ENCODE results near the gene CWC22.
"Not testable (repeated sequence)": the region's sequence is repeated elsewhere in the genome, so short reads cannot be mapped to it uniquely, and the experiment has no call there.

Gene CWC22

GRCh38 chr2:180002198-180002770 lies 4.8 kb downstream of the CWC22 start:
- DNase-seq, result no peak

DNA sequence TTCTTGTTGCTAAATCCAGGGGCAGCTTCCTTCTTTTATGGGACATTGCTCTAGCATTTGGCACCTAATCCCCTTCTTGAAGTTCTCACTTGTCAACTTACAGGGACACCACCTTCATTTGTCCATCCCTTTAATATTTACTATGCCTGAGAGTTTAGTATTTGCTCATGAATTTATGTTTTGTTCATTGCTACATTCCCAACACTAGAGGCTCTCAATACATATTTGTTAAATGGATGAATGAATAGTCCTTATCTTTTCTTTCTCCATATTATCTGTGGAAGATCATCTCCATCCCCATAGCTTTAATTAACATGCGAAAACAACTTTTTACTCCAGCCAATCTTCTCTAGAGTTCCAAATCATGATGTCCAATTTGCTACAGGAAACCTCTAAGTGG lies 5.4 kb downstream of the CWC22 start:
- no peak for DNase-seq

- DNase-seq, result no peak
Observed at GRCh38 chr2:180000434-180000833, 6.7 kb downstream of the CWC22 start.

DNA sequence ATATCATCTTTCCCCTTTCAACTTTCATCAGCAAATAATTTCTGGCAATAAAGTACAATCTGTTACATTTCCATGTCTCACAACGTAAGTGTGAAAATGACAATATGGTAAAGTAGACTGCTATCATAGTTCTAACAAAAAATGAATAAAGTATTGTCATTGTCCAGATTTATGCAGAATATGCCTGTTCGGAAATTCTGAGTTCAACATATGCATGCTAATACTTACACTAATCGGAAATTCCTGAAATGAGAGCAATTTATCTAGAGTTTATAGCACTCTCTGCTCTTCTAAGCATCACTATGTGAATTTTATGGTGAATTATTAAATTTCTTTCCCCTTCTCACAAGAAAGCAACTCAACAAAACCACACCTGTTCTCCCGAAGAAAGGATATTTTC lies 8.1 kb downstream of the CWC22 start:
- no peak for DNase-seq

GRCh38 chr2:179995741-179996515 lies 11.2 kb downstream of the CWC22 start:
- DNase-seq, result no peak

GRCh38 chr2:179991344-179991743 lies 15.8 kb downstream of the CWC22 start:
- DNase-seq, result no peak

DNA sequence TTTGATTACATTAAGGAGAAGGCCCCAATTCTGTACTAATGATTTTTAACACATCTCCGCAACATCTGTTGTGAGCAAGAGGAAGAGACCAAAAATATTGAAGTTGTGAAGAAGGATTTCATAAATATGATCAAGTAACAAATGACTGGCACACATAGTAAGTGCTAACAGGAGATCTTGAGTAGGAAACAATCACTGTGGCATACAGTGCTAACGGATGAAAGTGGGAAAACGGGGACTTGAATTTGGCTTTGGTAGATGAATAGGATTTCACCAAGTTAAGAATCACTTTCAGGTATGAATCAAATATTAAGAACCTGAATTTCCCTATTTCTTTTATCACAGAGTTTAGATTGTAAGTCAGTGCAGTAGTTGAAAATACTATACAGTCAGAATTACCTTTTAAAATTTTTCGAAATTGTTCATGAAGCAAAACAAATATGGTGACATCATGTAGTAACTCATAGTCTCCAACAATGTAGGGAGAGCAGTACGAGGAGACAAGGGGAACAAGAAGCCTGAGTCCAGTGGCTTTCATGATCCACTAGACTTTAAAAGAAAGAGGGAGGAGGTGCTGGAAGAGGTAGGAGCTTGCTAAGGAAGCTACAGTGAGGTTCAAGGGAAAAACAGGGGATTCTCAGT lies 16.3 kb downstream of the CWC22 start:
- DNase-seq, result no peak

DNA sequence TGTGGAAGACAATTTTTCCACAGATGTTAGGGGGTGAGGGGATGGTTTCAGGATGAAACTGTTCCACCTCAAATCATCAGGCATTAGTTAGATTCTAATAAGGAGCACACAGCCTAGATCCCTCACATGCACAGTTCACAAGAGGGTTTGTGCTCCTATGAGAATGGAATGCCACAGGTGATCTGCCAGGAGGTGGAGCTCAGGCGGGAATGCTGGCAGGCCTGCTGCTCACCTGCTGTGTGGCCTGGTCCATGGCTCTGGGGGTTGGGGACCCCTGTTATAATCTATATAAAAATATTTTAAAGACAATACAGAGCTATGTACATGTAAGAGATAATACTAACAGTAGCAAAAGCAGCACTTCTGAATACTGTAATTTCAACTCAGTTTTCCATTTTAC lies 19.2 kb downstream of the CWC22 start:
- DNase-seq, result no peak

DNA sequence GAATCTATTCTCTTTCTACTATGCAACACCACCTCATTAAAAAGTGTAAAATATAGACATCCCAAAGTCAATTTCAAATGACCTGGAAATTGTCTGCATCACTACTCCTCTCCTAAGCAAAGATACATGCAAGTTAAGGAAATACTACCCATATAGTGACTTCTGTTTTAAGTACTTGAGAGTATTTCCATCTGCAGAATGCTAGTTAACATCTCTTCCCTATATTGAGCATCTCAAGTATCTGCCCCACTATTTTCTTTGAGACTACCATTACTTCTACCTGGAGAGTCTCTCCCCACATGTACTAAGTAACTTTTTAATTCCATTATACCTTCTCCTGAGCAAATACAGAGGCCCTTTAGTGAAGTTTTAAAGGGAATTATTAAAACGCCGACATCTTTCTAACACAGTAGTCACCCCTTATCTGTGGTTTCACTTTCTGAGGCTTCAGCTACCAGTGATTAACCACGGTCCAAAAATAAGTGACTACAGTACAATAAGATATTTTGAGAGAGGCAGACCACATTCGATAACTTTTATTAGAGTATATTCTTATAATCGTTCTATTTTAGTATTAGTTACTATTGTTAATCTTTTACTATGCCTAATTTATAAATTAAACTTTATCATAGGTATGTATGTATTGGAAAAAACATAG lies 21.8 kb downstream of the CWC22 start:
- DNase-seq, result no peak

GRCh38 chr2:179983250-179983932 lies 23.7 kb downstream of the CWC22 start:
- no peak for DNase-seq

DNA sequence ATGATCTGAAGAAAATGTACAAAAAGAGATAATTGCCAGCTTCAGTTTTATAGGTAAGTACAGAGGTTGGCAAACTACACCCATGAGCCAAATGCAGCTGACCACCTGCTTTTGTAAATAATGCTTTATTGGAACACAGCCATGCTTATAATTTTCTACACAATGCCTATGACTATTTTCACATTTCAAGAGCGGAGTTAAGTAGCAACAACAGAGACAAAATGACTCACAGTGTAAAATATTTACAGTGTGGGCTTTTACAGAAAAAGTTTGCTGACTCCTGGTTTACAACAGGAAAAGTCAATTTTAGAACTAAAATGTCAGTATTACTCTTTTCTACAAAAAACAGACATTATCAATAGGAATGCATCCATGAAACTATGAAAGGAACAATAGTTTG lies 26.0 kb downstream of the CWC22 start:
- no peak for DNase-seq

DNA sequence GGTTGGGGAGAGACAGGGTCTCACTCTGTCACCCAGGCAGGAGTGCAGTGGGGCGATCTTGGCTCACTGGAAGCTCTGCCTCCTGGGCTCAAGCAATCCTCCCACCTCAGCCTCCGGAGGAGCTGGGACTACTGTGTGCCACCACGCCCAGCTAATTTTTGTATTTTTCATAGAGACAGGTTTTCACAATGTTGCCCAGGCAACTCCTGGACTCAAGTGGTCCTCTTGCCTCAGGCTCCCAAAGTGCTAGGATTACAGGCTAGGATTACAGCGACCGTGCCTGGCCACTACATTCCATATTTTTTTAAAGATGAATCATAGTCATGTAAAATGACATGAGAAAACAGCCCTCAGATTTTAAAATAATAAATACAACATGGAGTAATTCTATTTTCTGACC lies 32.3 kb downstream of the CWC22 start:
- no peak for DNase-seq

DNA sequence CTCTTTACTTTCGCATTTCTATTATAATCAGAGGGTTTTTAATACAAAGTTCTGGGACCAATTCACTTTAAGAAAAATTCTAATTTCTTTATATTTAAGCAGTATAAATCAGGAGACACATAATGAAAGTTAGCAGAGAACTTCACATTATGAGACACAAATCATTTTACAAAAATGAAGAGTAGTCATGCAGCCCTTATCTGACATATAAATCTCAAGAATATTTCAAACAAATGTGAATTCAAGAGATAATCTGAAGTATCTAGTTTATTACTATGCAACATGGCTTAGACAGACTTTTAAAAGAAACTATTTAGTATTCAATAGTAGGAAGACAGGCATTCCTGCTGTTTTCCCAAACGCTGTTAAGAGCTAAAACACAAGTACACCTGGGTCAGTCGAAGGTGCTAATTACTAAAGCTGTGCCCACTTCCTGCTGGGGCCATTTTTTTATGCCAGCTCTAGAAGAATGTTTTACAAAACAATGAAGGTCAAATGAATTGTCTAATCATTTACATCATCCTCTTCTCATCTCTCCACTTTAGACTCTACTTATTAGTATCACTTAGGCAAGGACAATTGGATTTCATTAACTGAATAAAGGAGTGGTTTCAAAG lies 40.2 kb downstream of the CWC22 start:
- DNase-seq, result no peak

DNA sequence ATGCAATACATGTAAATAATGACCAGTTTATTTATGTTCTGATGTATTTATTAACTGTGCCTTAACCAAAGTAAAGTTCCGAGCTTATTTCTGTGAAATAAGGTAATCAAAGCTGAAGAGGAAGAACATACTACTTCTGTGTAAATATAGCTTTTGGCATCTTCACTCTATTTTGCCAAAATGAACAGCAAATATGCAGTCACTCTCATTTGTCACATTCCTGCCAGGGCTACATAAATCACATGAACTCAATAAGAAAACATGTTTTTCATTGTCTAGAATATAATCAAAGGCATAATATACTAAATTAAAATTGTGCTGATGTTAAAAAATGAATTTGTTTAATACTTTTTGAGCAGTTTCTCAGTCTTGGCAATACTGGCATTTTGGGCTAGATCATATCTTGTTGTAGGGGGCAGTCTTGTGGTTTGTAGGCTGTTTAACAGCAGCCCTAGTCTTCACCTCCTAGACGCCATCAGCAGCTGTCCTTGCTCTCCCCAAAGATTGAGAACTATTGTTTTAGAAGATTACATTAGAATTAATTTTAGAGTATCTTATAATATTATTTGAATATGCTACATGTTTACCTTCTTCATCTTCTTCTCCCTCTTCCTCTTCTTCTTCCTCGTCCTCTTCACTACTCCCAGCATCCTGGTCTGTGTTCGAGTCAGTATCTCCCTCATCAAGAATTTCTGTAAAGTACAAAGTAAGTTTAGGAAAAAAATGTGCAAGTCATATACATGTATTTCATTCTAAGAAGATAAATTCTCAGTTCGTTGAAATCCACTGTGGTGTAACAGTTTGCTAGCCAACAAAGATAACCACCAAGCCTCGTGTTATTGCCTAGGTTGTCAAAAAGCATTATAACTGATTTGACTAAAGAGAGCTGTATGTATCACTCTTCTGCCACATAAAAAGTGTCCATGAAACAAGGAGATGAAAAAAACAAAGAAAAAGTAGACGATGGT lies 41.5 kb downstream of the CWC22 start:
- no peak for DNase-seq

DNA sequence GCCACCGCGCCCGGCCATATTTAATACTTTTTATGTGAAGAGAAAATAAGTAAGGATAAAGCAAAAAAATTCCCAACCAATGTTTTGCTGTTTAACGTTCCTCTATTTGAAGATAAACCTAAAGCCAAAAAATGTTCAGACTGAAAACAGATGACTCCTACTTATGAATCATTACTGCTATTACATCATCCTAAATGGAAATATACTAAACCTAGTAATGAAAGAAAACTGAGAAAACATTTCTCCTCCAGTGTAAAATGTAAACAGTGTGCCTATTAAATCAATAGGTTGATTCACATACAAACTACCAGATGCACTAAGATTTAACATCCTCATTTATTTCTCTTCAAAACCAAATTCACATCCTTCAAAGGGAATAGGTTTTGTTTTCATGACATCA lies 43.5 kb downstream of the CWC22 start:
- DNase-seq, result no peak

DNA sequence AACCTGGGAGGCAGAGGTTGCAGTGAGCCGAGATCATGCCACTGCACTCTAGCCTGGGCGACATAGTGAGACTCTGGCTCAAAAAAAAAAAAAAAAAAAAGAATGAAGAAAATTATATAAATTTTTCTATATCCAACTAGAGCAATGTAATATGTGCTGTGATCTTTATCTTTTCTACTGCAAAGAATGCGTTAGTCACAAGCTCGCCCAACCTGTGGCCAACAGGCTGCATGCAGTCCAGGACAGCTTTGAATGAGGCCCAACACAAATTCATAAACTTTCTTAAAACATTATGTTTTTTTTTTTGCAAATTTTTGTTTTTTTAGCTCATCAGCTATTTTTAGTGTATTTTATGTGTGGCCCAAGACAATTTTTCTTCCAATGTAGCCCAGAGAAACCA lies 48.8 kb downstream of the CWC22 start:
- not testable (repeated sequence) for DNase-seq

DNA sequence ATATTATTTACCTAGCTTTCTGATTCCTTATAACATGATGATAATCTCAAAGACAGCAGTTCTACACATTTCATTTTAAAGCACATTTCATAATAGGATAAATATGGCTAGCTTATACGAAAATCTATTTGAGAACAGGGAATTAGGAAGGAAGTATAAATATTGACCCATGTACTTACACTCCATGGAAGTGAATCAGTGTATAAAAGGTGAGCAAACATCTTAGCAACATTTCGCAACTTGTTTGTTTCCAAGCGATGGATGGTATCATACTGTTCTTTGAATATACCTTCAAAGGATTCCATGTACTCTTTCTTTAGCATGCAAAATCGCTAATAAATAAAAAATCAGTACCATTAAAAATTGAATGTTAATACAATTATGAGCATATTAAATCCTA lies 53.1 kb downstream of the CWC22 start:
- no peak for DNase-seq

GRCh38 chr2:179953359-179953758 lies 53.7 kb downstream of the CWC22 start:
- no peak for DNase-seq

- DNase-seq, result no peak
Observed at GRCh38 chr2:179952658-179953057, 54.4 kb downstream of the CWC22 start.

- DNase-seq, result no peak
Observed at GRCh38 chr2:179951680-179952079, 55.4 kb downstream of the CWC22 start.

GRCh38 chr2:179950391-179950790 lies 56.7 kb downstream of the CWC22 start:
- DNase-seq, result no peak

DNA sequence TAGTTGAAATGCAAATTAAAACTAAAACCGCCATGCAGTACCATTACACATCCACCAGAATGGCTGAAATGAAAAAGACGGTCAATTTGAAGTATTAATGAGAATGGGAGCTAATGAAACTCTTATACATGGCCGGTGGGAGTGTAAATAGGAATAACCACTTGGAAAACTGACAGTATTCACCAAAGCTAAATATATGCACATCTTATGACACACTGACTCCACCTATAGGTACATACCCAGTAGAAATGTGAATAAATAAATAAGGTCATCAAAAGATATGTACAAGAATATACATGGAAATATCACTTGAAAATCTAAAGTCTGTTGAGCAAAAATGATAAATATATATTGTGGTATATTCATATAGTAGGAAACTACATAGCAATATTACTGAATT lies 57.7 kb downstream of the CWC22 start:
- DNase-seq, result no peak

All from activated CD8-positive, alpha-beta memory T cell treated with anti-CD3 and anti-CD28 coated beads for 24 hours (primary cell).